H9 (cell line): ENCODE data around the gene TPPP. TPM values are rescaled to one million over a fixed set of nuclear protein-coding genes. Genes with fewer than 3 reads are reported as not detected.

Source experiments
- DNase-seq: peaks from one replicate; pipeline ENCODE4 v3.0.0-alpha.2; 2017
- H2AFZ ChIP-seq: one replicate; pipeline ENCODE4 v1.6.1; 2013; ENCODE audit warnings: mild to moderate bottlenecking, low read length, control low read depth, moderate library complexity
- H2AK5ac ChIP-seq: 2 replicates; pipeline ENCODE4 v1.6.1; 2013; ENCODE audit warnings: low read length, control low read depth, mixed read lengths; ENCODE audit not compliant: insufficient read length
- H2BK120ac ChIP-seq: one replicate; pipeline ENCODE4 v1.6.1; 2013; ENCODE audit warnings: low read depth, mild to moderate bottlenecking, low read length, control low read depth, inconsistent platforms; ENCODE audit not compliant: poor library complexity, severe bottlenecking
- H2BK12ac ChIP-seq: 2 replicates; pipeline ENCODE4 v1.6.1; 2013; ENCODE audit warnings: low read length, control low read depth, mixed read lengths, low read depth; ENCODE audit not compliant: insufficient read length
- H2BK15ac ChIP-seq: 2 replicates; pipeline ENCODE4 v1.6.1; 2013; ENCODE audit warnings: low read depth, low read length, control low read depth
- H2BK20ac ChIP-seq: one replicate; pipeline ENCODE4 v1.6.1; 2013; ENCODE audit warnings: low read depth, mild to moderate bottlenecking, low read length, control low read depth, inconsistent platforms; ENCODE audit not compliant: poor library complexity, severe bottlenecking
- H2BK5ac ChIP-seq: 2 replicates; pipeline ENCODE4 v1.6.1; 2013; ENCODE audit warnings: low read length, control low read depth, mixed read lengths; ENCODE audit not compliant: insufficient read length
- H3K14ac ChIP-seq: 2 replicates; pipeline ENCODE4 v1.6.1; 2013; ENCODE audit warnings: low read length, control low read depth; ENCODE audit not compliant: insufficient read depth
- H3K18ac ChIP-seq: 2 replicates; pipeline ENCODE4 v1.6.1; 2013; ENCODE audit warnings: low read depth, mild to moderate bottlenecking, mixed read lengths, low read length, control low read depth; ENCODE audit not compliant: insufficient read length
- H3K23ac ChIP-seq: 2 replicates; pipeline ENCODE4 v1.6.1; 2013; ENCODE audit warnings: low read length, control low read depth, mixed read lengths, low read depth; ENCODE audit not compliant: insufficient read length
- H3K23me2 ChIP-seq: 2 replicates; pipeline ENCODE4 v1.6.1; 2013; ENCODE audit warnings: low read depth, mild to moderate bottlenecking, mixed read lengths, low read length, control low read depth; ENCODE audit not compliant: insufficient read length, poor library complexity, severe bottlenecking
- H3K27ac ChIP-seq: 2 replicates; pipeline ENCODE4 v1.5.1; 2013; ENCODE audit warnings: low read length, control low read depth, mixed read lengths, low read depth; ENCODE audit not compliant: insufficient read length
- H3K27me3 ChIP-seq: 2 replicates; pipeline ENCODE4 v1.6.1; 2013; ENCODE audit warnings: low read length, control low read depth, inconsistent platforms; ENCODE audit not compliant: insufficient read depth
- H3K4ac ChIP-seq: 2 replicates; pipeline ENCODE4 v1.6.1; 2013; ENCODE audit warnings: low read depth, mild to moderate bottlenecking, control low read depth, inconsistent platforms, low read length, moderate library complexity
- H3K4me1 ChIP-seq: 2 replicates; pipeline ENCODE4 v1.6.1; 2013; ENCODE audit warnings: low read length, control low read depth, inconsistent platforms; ENCODE audit not compliant: insufficient read depth
- H3K4me2 ChIP-seq: 2 replicates; pipeline ENCODE4 v1.6.1; 2013; ENCODE audit warnings: low read length, control low read depth, mixed read lengths; ENCODE audit not compliant: insufficient read length, insufficient read depth
- H3K56ac ChIP-seq: 2 replicates; pipeline ENCODE4 v1.6.1; 2013; ENCODE audit warnings: low read depth, mild to moderate bottlenecking, mixed read lengths, low read length, control low read depth; ENCODE audit not compliant: insufficient read length
- H3K79me1 ChIP-seq: 2 replicates; pipeline ENCODE4 v1.6.1; 2013; ENCODE audit warnings: low read depth, mild to moderate bottlenecking, moderate library complexity, low read length, control low read depth, inconsistent platforms; ENCODE audit not compliant: insufficient read depth, poor library complexity, severe bottlenecking
- H3K79me2 ChIP-seq: 2 replicates; pipeline ENCODE4 v1.6.1; 2013; ENCODE audit warnings: low read length, control low read depth, inconsistent platforms; ENCODE audit not compliant: insufficient read depth
- H3K9ac ChIP-seq: 2 replicates; pipeline ENCODE4 v1.6.1; 2013; ENCODE audit warnings: low read length, control low read depth, mixed read lengths; ENCODE audit not compliant: insufficient read length; ENCODE audit errors: extremely low read depth
- H3K9me3 ChIP-seq: one replicate; pipeline ENCODE4 v1.6.1; 2013; ENCODE audit warnings: low read depth, low read length, inconsistent platforms; ENCODE audit not compliant: control insufficient read depth
- H3T11ph ChIP-seq: one replicate; pipeline ENCODE4 v1.6.1; 2013; ENCODE audit warnings: mild to moderate bottlenecking, low read length, control low read depth, inconsistent platforms
- H4K20me1 ChIP-seq: one replicate; pipeline ENCODE4 v1.6.1; 2013; ENCODE audit not compliant: control insufficient read depth, insufficient read length, insufficient read depth
- H4K5ac ChIP-seq: 2 replicates; pipeline ENCODE4 v1.6.1; 2013; ENCODE audit warnings: low read depth, mild to moderate bottlenecking, mixed read lengths, low read length, control low read depth; ENCODE audit not compliant: insufficient read length
- H4K8ac ChIP-seq: replicated peaks from 2 replicates; pipeline ENCODE4 v1.6.1; 2013; ENCODE audit warnings: low read length, control low read depth, mixed read lengths, low read depth; ENCODE audit not compliant: insufficient read length
- H4K91ac ChIP-seq: 2 replicates; pipeline ENCODE4 v1.6.1; 2013; ENCODE audit warnings: low read depth, mild to moderate bottlenecking, moderate library complexity, mixed read lengths, low read length, control low read depth; ENCODE audit not compliant: insufficient read length
- H3K27ac Mint-ChIP-seq, 3 experiments: 2 replicates in 2 of 3; 3 replicates in 1 of 3; pipeline ENCODE4 v1.8.0; 2020 to 2021; ENCODE audit warnings: mixed read lengths in 3 of 3, mild to moderate bottlenecking in 1 of 3, moderate library complexity in 1 of 3
- H3K27me3 Mint-ChIP-seq: 2 replicates; pipeline ENCODE4 v1.8.0; 2021; ENCODE audit warnings: low read depth, mild to moderate bottlenecking, moderate library complexity, mixed read lengths
- H3K36me3 Mint-ChIP-seq, 3 experiments: 2 replicates in 2 of 3; 3 replicates in 1 of 3; pipeline ENCODE4 v1.8.0; 2020 to 2021; ENCODE audit warnings: low read depth in 3 of 3, mixed read lengths in 3 of 3; ENCODE audit not compliant: insufficient read depth in 1 of 3
- H3K4me1 Mint-ChIP-seq, 2 experiments: 2 replicates each; pipeline ENCODE4 v1.8.0; 2020; ENCODE audit warnings: mixed read lengths in 2 of 2
- H3K4me3 Mint-ChIP-seq, 2 experiments: 2 replicates in 1 of 2; 3 replicates in 1 of 2; pipeline ENCODE4 v1.8.0; 2020 to 2021; ENCODE audit warnings: mild to moderate bottlenecking in 2 of 2, mixed read lengths in 2 of 2, moderate library complexity in 1 of 2
- H3K9me3 Mint-ChIP-seq, 2 experiments: 2 replicates in 1 of 2; 3 replicates in 1 of 2; pipeline ENCODE4 v1.8.0; 2020; ENCODE audit warnings: mild to moderate bottlenecking in 2 of 2, mixed read lengths in 2 of 2, moderate library complexity in 1 of 2
- CTCF ChIP-seq: fragments of 200-600 bp; sonication (generic); conservative IDR thresholded peaks from 3 replicates; pipeline ENCODE4 v1.8.0; 2021; ENCODE audit warnings: antibody characterized with exemption, mild to moderate bottlenecking
- WGBS: extraction: QIAGEN DNeasy Blood & Tissue Kit; methylation state at CpG from one replicate; pipeline ENCODE4 v1.1.7; 2013; ENCODE audit warnings: missing lambda C conversion rate, low lambda C conversion rate, mixed read lengths; ENCODE audit not compliant: insufficient read length; ENCODE audit errors: extremely low coverage; 5-methylcytosine and 5-hydroxymethylcytosine counted together
- total RNA-seq: library from RNA; stranded (reverse); gene quantifications from 2 replicates; pipeline ENCODE4 v1.2.1, GENCODE V29; 2021

TPPP gene
- total RNA-seq, 1 experiment from 2014 or later: 0.44 TPM

- no peak overlapping the region for H2BK120ac ChIP-seq
- Mint-ChIP-seq H3K36me3 (peaks cover 42 to 77% (median 76%) of the 10 kb centered on the region in 3 experiments; a peak in 6 of 7 replicates), H3K27ac (0 out of 7 replicates have a peak overlapping the region, but pooled peaks of 1 of the 3 experiments have one; percentile 6)
These were observed 71.8 kb downstream of the TPPP start for GRCh38 chr5:621341-621761.

More at GRCh38 chr5:621341-621761, 71.8 kb downstream of the TPPP start:
- H3K79me1 ChIP-seq: peaks cover 6% of the 10 kb centered on the region
- no peak overlapping the region for H3T11ph ChIP-seq
- no peaks in the 10 kb centered on the region for H3K4me1 ChIP-seq
- peaks cover 1% of the 10 kb centered on the region; the same call in 1 of the 2 replicates for H3K27me3 Mint-ChIP-seq
- H3K9ac ChIP-seq: no peak overlapping the region
- no peak overlapping the region for H2BK20ac ChIP-seq
- no peak overlapping the region for H3K27ac ChIP-seq
- H2BK5ac ChIP-seq: no peak overlapping the region
- no peak for TF ChIP-seq CTCF
- no peak overlapping the region for H4K5ac ChIP-seq
- H3K4me3 Mint-ChIP-seq: no peak overlapping the region
- no peak overlapping the region for H2AFZ ChIP-seq
- H3K23me2 ChIP-seq: no peaks in the 10 kb centered on the region
- H3K79me2 ChIP-seq: peaks cover 10% of the 10 kb centered on the region; the same call in 1 of the 2 replicates
- no peak overlapping the region for H3K18ac ChIP-seq
- no peak overlapping the region for H2BK15ac ChIP-seq
- H3K9me3 ChIP-seq: no peaks in the 10 kb centered on the region
- no CpG with 5 or more reads among the region's 16 CpGs for WGBS
- no peak overlapping the region for H3K4ac ChIP-seq
- H3K27me3 ChIP-seq: no peaks in the 10 kb centered on the region
- no peak overlapping the region for H2AK5ac ChIP-seq
- H3K4me2 ChIP-seq: no peak overlapping the region
- no peak overlapping the region for H3K23ac ChIP-seq
- no peak overlapping the region for H4K91ac ChIP-seq
- H3K4me1 Mint-ChIP-seq: no peaks in the 10 kb centered on the region
- no peak overlapping the region for H3K56ac ChIP-seq
- no peaks in the 10 kb centered on the region for H4K20me1 ChIP-seq
- H2BK12ac ChIP-seq: no peak overlapping the region
- no peak for DNase-seq
- H3K9me3 Mint-ChIP-seq: no peaks in the 10 kb centered on the region
- no peak overlapping the region for H4K8ac ChIP-seq
- no peak overlapping the region for H3K14ac ChIP-seq
